Measurements from ENCODE around the gene FAM98B. TPM values are rescaled to one million over a fixed set of nuclear protein-coding genes. Genes with fewer than 3 reads are reported as not detected.

FAM98B gene
- total and polyA plus RNA-seq, 2 of the 13 experiments (the other 11 are each of a cell fraction or from before 2014, with no cell fraction given) = 3.7 to 4.7 TPM

DNA sequence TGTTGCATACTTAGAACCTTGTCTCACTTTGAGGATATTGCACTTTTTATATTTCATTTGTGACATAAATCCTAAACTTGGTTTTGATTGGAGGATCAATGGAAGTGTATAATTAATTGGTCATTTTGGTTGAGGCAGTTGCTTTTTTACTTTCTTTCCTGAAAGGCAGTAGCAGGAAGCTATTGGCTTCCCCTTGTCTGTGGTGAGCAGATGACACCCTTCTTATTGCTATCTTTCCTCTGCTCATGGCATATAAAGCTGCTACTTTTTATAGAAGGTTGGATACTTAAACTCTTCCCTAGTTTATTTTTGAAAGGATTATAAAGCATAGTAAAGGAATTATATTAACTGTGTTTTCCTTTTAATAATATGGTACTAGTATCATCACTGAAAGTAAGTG is 28.6 kb downstream of the FAM98B start (continued):
- TF ChIP-seq ZNF274 (CRISPR knock-in tag; IDR thresholded peaks at IDR 0.05) = no peak
- no peak for TF ChIP-seq ZMAT5 (CRISPR knock-in tag; IDR thresholded peaks at IDR 0.05; ENCODE audit: borderline replicate concordance, low read depth)
- TF ChIP-seq, protein P1, sequence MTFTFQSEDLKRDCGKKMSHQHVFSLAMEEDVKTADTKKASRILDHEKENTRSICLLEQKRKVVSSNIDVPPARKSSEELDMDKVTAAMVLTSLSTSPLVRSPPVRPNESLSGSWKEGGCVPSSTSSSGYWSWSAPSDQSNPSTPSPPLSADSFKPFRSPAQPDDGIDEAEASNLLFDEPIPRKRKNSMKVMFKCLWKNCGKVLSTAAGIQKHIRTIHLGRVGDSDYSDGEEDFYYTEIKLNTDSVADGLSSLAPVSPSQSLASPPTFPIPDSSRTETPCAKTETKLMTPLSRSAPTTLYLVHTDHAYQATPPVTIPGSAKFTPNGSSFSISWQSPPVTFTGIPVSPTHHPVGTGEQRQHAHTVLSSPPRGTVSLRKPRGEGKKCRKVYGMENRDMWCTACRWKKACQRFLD (CRISPR knock-in tag; IDR thresholded peaks at IDR 0.05; ENCODE audit: borderline replicate concordance) = no peak
- no peak for TF ChIP-seq ZNF451 (CRISPR knock-in tag; IDR thresholded peaks at IDR 0.05)
- TF ChIP-seq ZMAT3 (CRISPR knock-in tag; conservative IDR thresholded peaks at IDR 0.05) = no peak
- no peak for TF ChIP-seq ZFP91 (CRISPR knock-in tag; IDR thresholded peaks at IDR 0.05; ENCODE audit: borderline replicate concordance)
- no peak for TF ChIP-seq ZBTB43 (CRISPR knock-in tag; conservative IDR thresholded peaks at IDR 0.05)
- no peak for TF ChIP-seq ZNF780A (CRISPR knock-in tag; IDR thresholded peaks at IDR 0.05)

DNA sequence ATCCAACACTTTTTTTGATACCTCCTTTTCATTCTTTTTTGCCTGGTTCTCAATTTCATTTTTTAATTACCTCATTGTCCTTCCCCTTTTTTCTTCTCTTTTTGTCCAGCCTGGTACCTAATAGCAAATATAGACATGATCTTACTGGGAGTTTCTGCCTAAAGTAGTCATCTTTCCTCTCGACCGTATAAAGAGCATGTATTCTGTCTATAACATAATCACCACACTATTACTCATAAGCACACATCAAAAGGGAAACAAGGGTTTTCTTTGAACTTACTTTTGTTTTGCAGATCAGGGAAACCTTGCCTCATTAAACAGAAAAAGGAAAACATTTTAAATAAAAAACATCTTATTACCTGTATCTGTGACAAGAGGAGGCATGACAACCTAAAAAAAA is 33.0 kb downstream of the FAM98B start:
- H3K4me3 ChIP-seq (replicated peaks in 1 of 3; ENCODE audit: insufficient read depth in 1 of 3, low read depth in 2 of 3, low read length in 3 of 3) = no peak overlapping the region
- H3K4me1 ChIP-seq (ENCODE audit: insufficient read depth, low read length) = no peaks in the 10 kb centered on the region
- H3K27ac ChIP-seq (ENCODE audit: extremely low read length, insufficient read depth, low read length) = no peak overlapping the region
- no peaks in the 10 kb centered on the region for H3K27me3 ChIP-seq (ENCODE audit: control insufficient read depth in 1 of 2, insufficient read depth in 2 of 2, low read length in 2 of 2)
- CTCF ChIA-PET (ENCODE audit: low intra/inter-chr PET ratio, low total read pairs) = no interaction called here
- DNase-seq (ENCODE audit: low spot score) (no peak), ATAC-seq (no peak), FAIRE-seq (no peak)
- H3K36me3 ChIP-seq (replicated peaks in 1 of 2; ENCODE audit: control insufficient read depth in 1 of 2, insufficient read depth in 2 of 2, low read length in 2 of 2) = no peaks in the 10 kb centered on the region; a peak in 2 of 5 replicates
- no peak overlapping the region for H3K4me2 ChIP-seq (ENCODE audit: low read depth, low read length)
- no peaks in the 10 kb centered on the region for H4K20me1 ChIP-seq (ENCODE audit: insufficient read depth, low read length)
- POLR2A ChIA-PET = no interaction called here
- in situ Hi-C loops (cut with HindIII; ENCODE audit: extremely low pct_ligation_motif_present, low pct_unique_long_range_greater_than_20kb) (no loop called here), intact Hi-C loops (cut with micrococcal nuclease; ENCODE audit: unreplicated experiment) (no loop called here)
- BruUV-seq (replicated peaks) = no TSS peak
- no peaks in the 10 kb centered on the region for H3K79me2 ChIP-seq (ENCODE audit: insufficient read depth, low read length)
- WGBS (ENCODE audit: low lambda C conversion rate) = 97% methylated on average over 2 of the region's 2 CpGs
- H3K9me3 ChIP-seq (ENCODE audit: low read length) = no peaks in the 10 kb centered on the region
- H2AFZ ChIP-seq (ENCODE audit: low read length) = no peak overlapping the region
- no peak overlapping the region for H3K9ac ChIP-seq (ENCODE audit: insufficient read depth, low read depth, low read length)
- no peak for TF ChIP-seq MEIS1 (CRISPR knock-in tag; IDR thresholded peaks at IDR 0.05; ENCODE audit: borderline replicate concordance)
- TF ChIP-seq, protein P2, sequence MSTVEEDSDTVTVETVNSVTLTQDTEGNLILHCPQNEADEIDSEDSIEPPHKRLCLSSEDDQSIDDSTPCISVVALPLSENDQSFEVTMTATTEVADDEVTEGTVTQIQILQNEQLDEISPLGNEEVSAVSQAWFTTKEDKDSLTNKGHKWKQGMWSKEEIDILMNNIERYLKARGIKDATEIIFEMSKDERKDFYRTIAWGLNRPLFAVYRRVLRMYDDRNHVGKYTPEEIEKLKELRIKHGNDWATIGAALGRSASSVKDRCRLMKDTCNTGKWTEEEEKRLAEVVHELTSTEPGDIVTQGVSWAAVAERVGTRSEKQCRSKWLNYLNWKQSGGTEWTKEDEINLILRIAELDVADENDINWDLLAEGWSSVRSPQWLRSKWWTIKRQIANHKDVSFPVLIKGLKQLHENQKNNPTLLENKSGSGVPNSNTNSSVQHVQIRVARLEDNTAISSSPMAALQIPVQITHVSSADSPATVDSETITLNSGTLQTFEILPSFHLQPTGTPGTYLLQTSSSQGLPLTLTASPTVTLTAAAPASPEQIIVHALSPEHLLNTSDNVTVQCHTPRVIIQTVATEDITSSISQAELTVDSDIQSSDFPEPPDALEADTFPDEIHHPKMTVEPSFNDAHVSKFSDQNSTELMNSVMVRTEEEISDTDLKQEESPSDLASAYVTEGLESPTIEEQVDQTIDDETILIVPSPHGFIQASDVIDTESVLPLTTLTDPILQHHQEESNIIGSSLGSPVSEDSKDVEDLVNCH (CRISPR knock-in tag; IDR thresholded peaks at IDR 0.05) = no peak
- no peak for TF ChIP-seq PPARG (CRISPR knock-in tag; conservative IDR thresholded peaks at IDR 0.05)
- TF ChIP-seq MTA3 (CRISPR knock-in tag; IDR thresholded peaks at IDR 0.05) = no peak
- TF ChIP-seq MIXL1 (CRISPR knock-in tag; IDR thresholded peaks at IDR 0.05) = no peak
- no peak for TF ChIP-seq ZNF468 (CRISPR knock-in tag; IDR thresholded peaks at IDR 0.05)
- TF ChIP-seq ZNF20 (CRISPR knock-in tag; IDR thresholded peaks at IDR 0.05) = no peak
- TF ChIP-seq SP1 (IDR thresholded peaks at IDR 0.05) = no peak
- no peak for TF ChIP-seq SP1 (CRISPR knock-in tag; IDR thresholded peaks at IDR 0.05)
- TF ChIP-seq ZNF563 (CRISPR knock-in tag; IDR thresholded peaks at IDR 0.05) = no peak
- no peak for TF ChIP-seq MXI1 (IDR thresholded peaks at IDR 0.05; ENCODE audit: borderline replicate concordance, low read depth, low read length)
- no peak for TF ChIP-seq MAFG (CRISPR knock-in tag; IDR thresholded peaks at IDR 0.05)
